ENCODE measurements around the gene MRPS34.

MRPS34 gene

DNA sequence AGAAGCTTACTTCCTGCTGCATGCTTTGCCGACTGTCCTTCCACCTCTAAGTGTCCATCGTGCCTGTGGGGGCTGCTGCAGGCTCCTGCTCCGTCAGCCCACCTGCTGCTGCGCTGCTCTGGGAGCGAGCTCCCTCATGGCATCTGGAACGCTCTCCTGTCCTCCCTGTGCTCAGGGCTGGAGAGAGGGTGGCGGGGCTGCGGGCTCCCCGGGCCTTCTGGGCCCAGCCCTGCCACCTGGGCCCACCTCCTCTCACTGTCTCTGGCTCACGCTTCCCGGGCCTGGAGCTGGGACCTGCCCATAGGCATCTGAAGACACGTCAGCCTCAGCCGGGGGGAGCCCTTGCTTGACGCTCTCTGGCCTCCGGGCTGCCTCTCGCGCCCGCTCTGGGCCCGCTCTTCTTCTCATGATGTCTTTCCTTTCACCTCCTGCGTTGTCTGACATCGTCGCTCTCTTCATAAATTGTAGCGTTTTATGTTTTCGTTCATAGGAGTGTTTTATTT lies 28.5 kb downstream of the MRPS34 start:
- Histone ChIP-seq H3K27me3 (ENCODE audit: control insufficient read depth, insufficient read depth, low read length) (no peaks in the 10 kb centered on the region), H3K36me3 (ENCODE audit: control insufficient read depth, insufficient read depth, low read length) (no peaks in the 10 kb centered on the region), H3K9me3 (ENCODE audit: control insufficient read depth, low read length) (no peaks in the 10 kb centered on the region), H3K79me2 (peaks cover 15% of the 10 kb centered on the region), H3K27ac (no peak overlapping the region), H2AFZ (no peak overlapping the region), H3K4me2 (ENCODE audit: low read length) (no peak overlapping the region), H3K4me1 (no peaks in the 10 kb centered on the region), H3K4me3 (ENCODE audit: low read depth, low read length) (no peak overlapping the region), H3K9ac (no peak overlapping the region)
- TF ChIP-seq, protein P1, sequence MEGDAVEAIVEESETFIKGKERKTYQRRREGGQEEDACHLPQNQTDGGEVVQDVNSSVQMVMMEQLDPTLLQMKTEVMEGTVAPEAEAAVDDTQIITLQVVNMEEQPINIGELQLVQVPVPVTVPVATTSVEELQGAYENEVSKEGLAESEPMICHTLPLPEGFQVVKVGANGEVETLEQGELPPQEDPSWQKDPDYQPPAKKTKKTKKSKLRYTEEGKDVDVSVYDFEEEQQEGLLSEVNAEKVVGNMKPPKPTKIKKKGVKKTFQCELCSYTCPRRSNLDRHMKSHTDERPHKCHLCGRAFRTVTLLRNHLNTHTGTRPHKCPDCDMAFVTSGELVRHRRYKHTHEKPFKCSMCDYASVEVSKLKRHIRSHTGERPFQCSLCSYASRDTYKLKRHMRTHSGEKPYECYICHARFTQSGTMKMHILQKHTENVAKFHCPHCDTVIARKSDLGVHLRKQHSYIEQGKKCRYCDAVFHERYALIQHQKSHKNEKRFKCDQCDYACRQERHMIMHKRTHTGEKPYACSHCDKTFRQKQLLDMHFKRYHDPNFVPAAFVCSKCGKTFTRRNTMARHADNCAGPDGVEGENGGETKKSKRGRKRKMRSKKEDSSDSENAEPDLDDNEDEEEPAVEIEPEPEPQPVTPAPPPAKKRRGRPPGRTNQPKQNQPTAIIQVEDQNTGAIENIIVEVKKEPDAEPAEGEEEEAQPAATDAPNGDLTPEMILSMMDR (IDR thresholded peaks at IDR 0.05): no peak

DNA sequence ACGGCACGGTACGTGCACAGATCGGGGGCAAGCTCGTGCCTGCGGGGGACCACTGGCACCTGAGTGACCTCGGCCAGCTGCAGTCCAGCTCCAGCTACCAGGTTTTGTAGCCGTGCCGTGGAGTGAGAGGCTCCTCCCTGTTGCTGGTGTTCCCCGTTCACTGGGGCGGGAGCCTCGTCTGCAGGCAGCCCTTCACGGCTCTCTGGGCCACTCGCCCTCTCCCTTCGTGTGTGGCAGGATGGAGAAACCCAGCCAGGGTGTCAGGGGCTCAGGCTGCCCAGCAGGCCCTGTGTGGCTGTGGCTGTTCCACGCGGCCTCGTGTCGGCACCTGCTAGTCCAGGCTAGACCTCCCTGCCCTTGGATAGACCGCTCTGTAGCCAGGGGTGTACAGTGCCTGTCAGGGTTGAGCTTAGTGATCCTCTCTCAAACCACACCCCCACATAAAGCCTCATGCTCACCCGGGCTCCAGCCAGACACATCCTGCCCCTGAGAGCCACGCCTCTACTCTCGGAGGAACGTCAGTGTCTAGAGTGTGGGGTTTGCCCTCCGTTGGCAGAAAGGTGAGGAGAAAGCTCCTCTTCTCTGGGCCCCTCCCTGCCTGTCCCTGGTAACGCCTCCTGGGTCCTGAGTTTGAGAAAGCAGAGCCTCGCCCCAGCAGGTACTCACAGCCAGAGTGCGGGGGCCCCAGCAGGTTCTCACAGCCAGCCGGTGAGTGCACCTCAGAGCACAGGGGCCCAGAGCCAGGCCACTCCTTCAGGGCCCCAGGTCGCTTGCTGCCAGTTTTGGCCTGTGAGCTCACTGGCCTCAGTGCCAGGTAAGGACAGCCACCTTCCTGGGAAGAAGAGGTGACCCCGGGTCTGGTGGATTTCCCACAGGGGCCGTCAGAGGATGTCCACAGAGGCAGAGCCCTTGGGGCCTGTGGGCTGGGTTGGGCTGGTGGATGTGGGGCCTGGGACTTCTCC lies 29.3 kb downstream of the MRPS34 start:
- Histone ChIP-seq H2AFZ (no peak overlapping the region), H3K4me2 (ENCODE audit: low read length) (no peak overlapping the region), H3K79me2 (peaks cover 16% of the 10 kb centered on the region), H3K4me1 (no peaks in the 10 kb centered on the region), H3K9me3 (ENCODE audit: control insufficient read depth, low read length) (no peaks in the 10 kb centered on the region), H3K27ac (no peak overlapping the region), H3K9ac (no peak overlapping the region), H3K4me3 (ENCODE audit: low read depth, low read length) (no peak overlapping the region), H3K27me3 (ENCODE audit: control insufficient read depth, insufficient read depth, low read length) (no peaks in the 10 kb centered on the region), H3K36me3 (ENCODE audit: control insufficient read depth, insufficient read depth, low read length) (no peaks in the 10 kb centered on the region)
- TF ChIP-seq, protein P1 (IDR thresholded peaks at IDR 0.05): no peak

DNA sequence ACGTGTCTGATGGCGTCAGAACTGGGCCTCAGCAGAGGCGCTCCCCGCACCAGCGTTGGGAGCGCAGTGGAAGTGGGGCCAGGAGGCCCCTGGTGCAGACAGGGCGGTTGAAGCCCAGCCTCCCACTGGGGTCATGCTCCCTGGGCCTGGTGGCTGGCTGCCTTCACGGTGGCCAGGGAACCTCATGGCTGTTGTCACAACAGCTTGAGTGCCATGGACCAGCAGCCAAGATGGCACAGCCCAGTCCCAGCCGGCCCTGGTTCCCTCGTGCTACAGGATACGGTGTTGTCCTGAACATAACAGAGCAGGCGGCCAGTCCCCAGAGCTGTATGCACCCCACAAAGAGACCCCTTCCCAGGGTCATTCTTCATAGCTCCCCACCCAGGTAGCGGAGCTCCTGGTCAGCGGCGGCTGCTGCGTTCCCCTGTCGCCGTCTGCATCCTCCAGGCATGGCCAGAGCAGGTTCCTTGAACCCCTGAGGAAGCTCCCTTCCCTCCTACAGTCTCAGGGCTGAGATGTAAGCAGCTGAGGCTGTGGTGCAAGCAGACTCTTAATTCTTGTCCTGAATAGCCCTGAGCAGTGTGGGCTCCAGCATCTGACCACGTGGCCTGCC lies 31.3 kb downstream of the MRPS34 start:
- Histone ChIP-seq H2AFZ (no peak overlapping the region), H3K36me3 (ENCODE audit: control insufficient read depth, insufficient read depth, low read length) (no peaks in the 10 kb centered on the region), H3K79me2 (peaks cover 19% of the 10 kb centered on the region), H3K4me1 (no peaks in the 10 kb centered on the region), H3K9me3 (ENCODE audit: control insufficient read depth, low read length) (no peaks in the 10 kb centered on the region), H3K4me3 (ENCODE audit: low read depth, low read length) (no peak overlapping the region), H3K9ac (no peak overlapping the region), H3K27ac (no peak overlapping the region), H3K27me3 (ENCODE audit: control insufficient read depth, insufficient read depth, low read length) (no peaks in the 10 kb centered on the region), H3K4me2 (ENCODE audit: low read length) (no peak overlapping the region)
- TF ChIP-seq, protein P1 (IDR thresholded peaks at IDR 0.05): no peak

DNA sequence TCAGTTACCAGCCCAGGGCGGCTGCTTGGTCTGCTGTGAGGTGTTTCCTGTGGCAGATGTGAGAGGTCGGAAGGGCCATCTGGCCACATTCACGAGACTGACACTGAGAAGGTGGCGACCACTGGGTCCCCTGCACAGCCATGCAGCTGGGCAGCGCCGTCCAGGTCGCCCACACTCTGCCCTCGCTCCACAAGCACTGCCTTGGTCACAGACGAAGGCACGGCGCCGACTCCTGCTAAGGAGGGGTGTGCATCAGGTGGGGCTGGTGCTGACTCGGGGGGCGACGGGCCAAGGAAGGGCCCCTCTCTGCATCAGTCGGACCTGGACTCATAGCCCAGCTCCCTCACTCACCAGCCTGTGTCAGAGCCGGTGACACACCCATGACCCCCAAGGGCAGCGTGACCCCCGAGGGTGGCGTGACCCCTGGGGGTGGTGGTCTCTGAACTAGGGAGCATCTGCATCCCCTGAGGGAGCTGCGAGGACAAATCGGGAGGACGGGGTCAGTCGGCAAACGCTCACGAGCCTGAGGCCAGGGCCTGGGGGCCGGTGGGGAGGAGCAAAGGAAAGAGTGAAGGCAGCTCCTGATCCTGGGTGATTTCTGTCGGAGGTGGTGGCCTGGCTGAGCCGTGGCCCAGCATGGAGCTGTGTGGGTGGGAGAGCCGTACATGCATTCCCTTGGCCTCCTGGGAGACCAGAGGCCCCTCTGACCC lies 32.0 kb downstream of the MRPS34 start:
- Histone ChIP-seq H3K79me2 (peaks cover 21% of the 10 kb centered on the region), H3K9me3 (ENCODE audit: control insufficient read depth, low read length) (no peaks in the 10 kb centered on the region), H3K36me3 (ENCODE audit: control insufficient read depth, insufficient read depth, low read length) (no peaks in the 10 kb centered on the region), H3K4me2 (ENCODE audit: low read length) (no peak overlapping the region), H3K27me3 (ENCODE audit: control insufficient read depth, insufficient read depth, low read length) (no peaks in the 10 kb centered on the region), H2AFZ (no peak overlapping the region), H3K27ac (no peak overlapping the region), H3K9ac (no peak overlapping the region), H3K4me3 (ENCODE audit: low read depth, low read length) (no peak overlapping the region), H3K4me1 (no peaks in the 10 kb centered on the region)
- TF ChIP-seq, protein P1 (IDR thresholded peaks at IDR 0.05): no peak
